Kidney (tissue), 14 donors: ENCODE results near the gene WWOX. TPM values are rescaled to one million over a fixed set of nuclear protein-coding genes. Genes with fewer than 3 reads are reported as not detected.

Experiments used
- DNase-seq, 5 donors: peaks; one replicate each; pipeline ENCODE4 v3.0.0-alpha.2; 2013 to 2020
- FAIRE-seq: peaks from 2 replicates; lab custom pipeline; 2012; peaks lifted over from hg19 to GRCh38; lab: Jason Lieb, UNC
- H3K27ac ChIP-seq, 2 donors: one replicate each; pipeline ENCODE4 v1.7.0; 2013; ENCODE audit warnings: low read depth in 2 of 2, low read length in 2 of 2, inconsistent platforms in 1 of 2
- H3K27me3 ChIP-seq: one replicate; pipeline ENCODE4 v1.7.1; 2013; ENCODE audit warnings: low read length, inconsistent platforms; ENCODE audit not compliant: control insufficient read depth, insufficient read depth
- H3K36me3 ChIP-seq, 3 donors: one replicate each; pipeline versions ENCODE4 v1.7.0 to v1.7.1; 2013; ENCODE audit warnings: low read length in 3 of 3, control low read depth in 1 of 3, inconsistent platforms in 1 of 3; ENCODE audit not compliant: insufficient read depth in 3 of 3, control insufficient read depth in 2 of 3
- H3K4me1 ChIP-seq, 3 donors: one replicate each; pipeline versions ENCODE4 v1.7.0 to v1.7.1; 2013; ENCODE audit warnings: low read length in 3 of 3, inconsistent platforms in 1 of 3, low read depth in 1 of 3; ENCODE audit not compliant: control insufficient read depth in 2 of 3, insufficient read depth in 2 of 3
- H3K4me3 ChIP-seq, 3 donors: one replicate each; pipeline versions ENCODE4 v1.7.0 to v1.8.1; 2013; ENCODE audit warnings: low read length in 3 of 3, control low read depth in 1 of 3, inconsistent platforms in 1 of 3
- H3K9ac ChIP-seq, 3 donors: one replicate each; pipeline versions ENCODE4 v1.7.0 to v1.7.1; 2013; ENCODE audit warnings: low read length in 3 of 3, control low read depth in 1 of 3, inconsistent platforms in 1 of 3
- H3K9me3 ChIP-seq, 3 donors: one replicate each; pipeline versions ENCODE4 v1.7.0 to v1.7.1; 2013; ENCODE audit warnings: low read length in 3 of 3, control low read depth in 1 of 3, inconsistent platforms in 1 of 3; ENCODE audit not compliant: control insufficient read depth in 2 of 3, insufficient read depth in 1 of 3
- CTCF ChIP-seq: IDR thresholded peaks from 3 replicates; pipeline ENCODE4 v1.5.1; 2012; ENCODE audit warnings: mild to moderate bottlenecking, moderate library complexity, borderline replicate concordance; ENCODE audit not compliant: insufficient read depth; ENCODE audit errors: extremely low read depth
- intact Hi-C: fragments of 100-400 bp; cut with DNase I; formaldehyde crosslinking; loops from one replicate; pipeline ENCODE4 v1.11.1; 2022
- polyA plus RNA-seq: library from polyadenylated mRNA; stranded (reverse); fragments of 350-450 nt; fragmentation: Illumina TruSeq; extraction: RNeasy Lipid Tissue Mini Kit (QIAGEN cat#74804); gene quantifications from one replicate; pipeline ENCODE4 v1.2.3, GENCODE V29; 2014; ENCODE audit warnings: low read depth, low replicate concordance; ENCODE audit not compliant: insufficient read depth
- total RNA-seq: library from RNA; stranded (reverse); fragmentation: NEBNext Ultra II Directional; extraction: Animal tissue kit (Norgen Biotek cat#: 25700); gene quantifications from one replicate; pipeline ENCODE4 v1.2.1, GENCODE V29; 2021
- donor health status: control.
- donor health status: control.
- donor health status: control.
- donor health status: control.
- donor health status: control.
- donor health status: DM: yes; HTN: yes; CAD: no.
- donor health status: Normal renal cell carcinoma (clear cell type).

Gene WWOX
- total and polyA plus RNA-seq, 2 donors from 2014 or later: 22.5 to 30.3 TPM

- TF ChIP-seq CTCF: peak; percentile 80
- intact Hi-C loops: no loop called here
- no peaks in the 10 kb centered on the region for H3K9me3 ChIP-seq
- DNase-seq (peak; percentile 62 to 79 (median 67)), FAIRE-seq (no peak)
- no peak overlapping the region for H3K9ac ChIP-seq
- H3K27me3 ChIP-seq: no peaks in the 10 kb centered on the region
- H3K4me3 ChIP-seq: no peak overlapping the region
- H3K4me1 ChIP-seq: peaks cover 0 to 2% (median 0%) of the 10 kb centered on the region in 3 donors
- no peaks in the 10 kb centered on the region for H3K36me3 ChIP-seq
- H3K27ac ChIP-seq: no peak overlapping the region
These were observed 135.8 kb downstream of the WWOX start for GRCh38 chr16:78235168-78235800.

GRCh38 chr16:78235876-78236275 is 136.4 kb downstream of the WWOX start:
- Histone ChIP-seq H3K36me3 (no peaks in the 10 kb centered on the region), H3K27ac (no peak overlapping the region), H3K4me3 (no peak overlapping the region), H3K4me1 (peaks cover 0 to 4% (median 3%) of the 10 kb centered on the region in 3 donors), H3K9ac (no peak overlapping the region), H3K27me3 (no peaks in the 10 kb centered on the region), H3K9me3 (no peaks in the 10 kb centered on the region)
- intact Hi-C loops: no loop called here
- DNase-seq: no peak
- no peak for TF ChIP-seq CTCF
- no peak for FAIRE-seq

GRCh38 chr16:78237841-78238240 is 138.4 kb downstream of the WWOX start:
- Histone ChIP-seq H3K4me3 (no peak overlapping the region), H3K36me3 (no peaks in the 10 kb centered on the region), H3K4me1 (peaks cover 0 to 18% (median 14%) of the 10 kb centered on the region in 3 donors), H3K9me3 (no peaks in the 10 kb centered on the region), H3K27me3 (no peaks in the 10 kb centered on the region), H3K27ac (no peak overlapping the region), H3K9ac (no peak overlapping the region)
- DNase-seq (no peak), FAIRE-seq (no peak)
- intact Hi-C loops: no loop called here
- no peak for TF ChIP-seq CTCF
